Endothelial cell of umbilical vein (primary cell): ENCODE results near the gene LMAN1L. TPM values are rescaled to one million over a fixed set of nuclear protein-coding genes. Genes with fewer than 3 reads are reported as not detected.

Experiments used
- BruUV-seq: library from RNA; stranded (reverse); fragments of 400-500 nt; replicated peaks from 2 replicates; lab custom pipeline; 2021; lab: Mats Ljungman, UMichigan
- CTCF ChIA-PET: fragments of 300-600, 350-600 bp; sonication (Branson Sonifier 250); formaldehyde crosslinking; loops from one replicate; lab custom pipeline; 2021; ENCODE audit warnings: antibody characterized with exemption, inconsistent platforms; lab: Charles Lee
- POLR2A ChIA-PET: fragments of 300-600, 350-600 bp; sonication (Branson Sonifier 250); formaldehyde crosslinking; loops from one replicate; lab custom pipeline; 2021; ENCODE audit warnings: antibody characterized with exemption, inconsistent platforms; lab: Charles Lee
- DNase-seq: peaks from one replicate; pipeline ENCODE4 v3.0.0-alpha.2; 2011; ENCODE audit warnings: low read depth, low spot score
- FAIRE-seq: peaks from 2 replicates; lab custom pipeline; 2011; peaks lifted over from hg19 to GRCh38; lab: Jason Lieb, UNC
- H2AFZ ChIP-seq: 2 replicates; pipeline ENCODE4 v1.6.0; 2012; ENCODE audit warnings: low read depth, low read length, control low read depth, inconsistent platforms
- H3K27ac ChIP-seq: 2 replicates; pipeline ENCODE4 v1.5.1; 2011; ENCODE audit warnings: low read depth, mild to moderate bottlenecking, control low read depth, low read length, moderate library complexity; ENCODE audit not compliant: insufficient read depth
- H3K27me3 ChIP-seq, 2 experiments: 2 replicates each; pipeline versions ENCODE4 v1.6.0 to v1.6.1; 2011; ENCODE audit warnings: low read length in 2 of 2, mixed read lengths in 1 of 2; ENCODE audit not compliant: control insufficient read depth in 2 of 2, insufficient read depth in 2 of 2
- H3K36me3 ChIP-seq, 2 experiments: 2 replicates in 1 of 2; 3 replicates in 1 of 2; pipeline ENCODE4 v1.5.1; 2011; ENCODE audit warnings: low read length in 2 of 2, mild to moderate bottlenecking in 1 of 2, moderate library complexity in 1 of 2; ENCODE audit not compliant: control insufficient read depth in 2 of 2, insufficient read depth in 2 of 2; ENCODE audit errors: extremely low read depth in 1 of 2
- H3K4me1 ChIP-seq: 3 replicates; pipeline ENCODE4 v1.5.1; 2011; ENCODE audit warnings: mild to moderate bottlenecking, low read length; ENCODE audit not compliant: control insufficient read depth, insufficient read depth; ENCODE audit errors: extremely low read depth
- H3K4me2 ChIP-seq: 2 replicates; pipeline ENCODE4 v1.6.1; 2011; ENCODE audit warnings: low read length, control low read depth, mixed read lengths; ENCODE audit not compliant: insufficient read depth
- H3K4me3 ChIP-seq, 3 experiments: fragments of 200-600 bp in 1 of 3; sonication (generic), shearing (Covaris generic) in 1 of 3; replicated peaks in 1 of 3; 2 replicates each; pipeline ENCODE4 v1.5.1; 2011 to 2016; ENCODE audit warnings: control low read depth in 3 of 3, low read length in 3 of 3, mild to moderate bottlenecking in 2 of 3, inconsistent platforms in 1 of 3, low read depth in 1 of 3, moderate library complexity in 1 of 3; ENCODE audit not compliant: insufficient read depth in 1 of 3
- H3K79me2 ChIP-seq: 2 replicates; pipeline ENCODE4 v1.6.0; 2012; ENCODE audit warnings: low read length, inconsistent platforms; ENCODE audit not compliant: control insufficient read depth, insufficient read depth
- H3K9ac ChIP-seq: replicated peaks from 2 replicates; pipeline ENCODE3; 2011; ENCODE audit warnings: low read length, control low read depth; ENCODE audit not compliant: insufficient read depth; ENCODE audit errors: extremely low read depth
- H3K9me1 ChIP-seq: replicated peaks from 3 replicates; pipeline ENCODE4 v1.6.0; 2011; ENCODE audit warnings: mild to moderate bottlenecking, low read length; ENCODE audit not compliant: control insufficient read depth, insufficient read depth; ENCODE audit errors: extremely low read depth
- H3K9me3 ChIP-seq: replicated peaks from 2 replicates; pipeline ENCODE4 v1.5.1; 2012; ENCODE audit warnings: low read length, inconsistent platforms; ENCODE audit not compliant: control insufficient read depth, insufficient read depth
- H4K20me1 ChIP-seq: replicated peaks from 2 replicates; pipeline ENCODE3; 2011; ENCODE audit warnings: mild to moderate bottlenecking, low read length; ENCODE audit not compliant: control insufficient read depth, insufficient read depth; ENCODE audit errors: extremely low read depth
- CTCF ChIP-seq, 2 donors: IDR thresholded peaks; 1 replicate in 1 of 2; 2 replicates in 1 of 2; pipeline ENCODE4 v1.5.1; 2011; ENCODE audit warnings: low read length in 2 of 2, mild to moderate bottlenecking in 2 of 2, moderate library complexity in 2 of 2, control low read depth in 1 of 2, inconsistent platforms in 1 of 2, low read depth in 1 of 2; ENCODE audit not compliant: insufficient read depth in 1 of 2; ENCODE audit errors: extremely low read depth in 1 of 2
- EZH2 ChIP-seq: IDR thresholded peaks from 2 replicates; pipeline ENCODE4 v1.6.1; 2012; ENCODE audit warnings: borderline replicate concordance, low read depth, mild to moderate bottlenecking, moderate library complexity, low read length, inconsistent platforms; ENCODE audit not compliant: severe bottlenecking
- FOS ChIP-seq: IDR thresholded peaks from 2 replicates; pipeline ENCODE4 v1.6.1; 2011; ENCODE audit warnings: mild to moderate bottlenecking, low read length, moderate library complexity, borderline replicate concordance; ENCODE audit not compliant: insufficient read depth
- GATA2 ChIP-seq: IDR thresholded peaks from 2 replicates; pipeline ENCODE4 v1.7.0; 2011; ENCODE audit warnings: low read depth, mild to moderate bottlenecking, moderate library complexity, mixed read lengths, low read length; ENCODE audit not compliant: insufficient read length, insufficient read depth
- JUN ChIP-seq: IDR thresholded peaks from 2 replicates; pipeline ENCODE4 v1.6.1; 2011; ENCODE audit warnings: borderline replicate concordance, low read depth; ENCODE audit not compliant: insufficient read length, insufficient read depth
- MAX ChIP-seq: IDR thresholded peaks from 2 replicates; pipeline ENCODE4 v1.6.1; 2011; ENCODE audit not compliant: insufficient read depth, insufficient read length
- MYC ChIP-seq: IDR thresholded peaks from one replicate; pipeline ENCODE4 v1.6.1; 2011; ENCODE audit warnings: mild to moderate bottlenecking, low read depth, low read length
- POLR2A ChIP-seq: IDR thresholded peaks from 2 replicates; pipeline ENCODE4 v1.6.1; 2012; ENCODE audit warnings: low read depth, mild to moderate bottlenecking, control low read depth, low read length
- POLR2AphosphoS5 ChIP-seq: IDR thresholded peaks from 2 replicates; pipeline ENCODE4 v1.6.1; 2012; ENCODE audit warnings: low read depth, mild to moderate bottlenecking, control low read depth, low read length, moderate library complexity; ENCODE audit not compliant: insufficient read depth
- dilution Hi-C: fragments of 300-500 bp; cut with MboI; formaldehyde crosslinking; loops from one replicate; pipeline ENCODE4 v1.15.0; 2019; ENCODE audit warnings: low sequenced_read_pairs; ENCODE audit not compliant: extremely low pct_ligation_motif_present
- intact Hi-C: fragments of 100-400 bp; cut with micrococcal nuclease; formaldehyde crosslinking; loops from one replicate; pipeline ENCODE4 v1.10.0; 2022
- polyA plus RNA-seq, 4 experiments: library from polyadenylated mRNA; depleted of rRNA in 3 of 4; stranded (reverse) in 3 of 4; unstranded in 1 of 4; fragments of >200 nt; gene quantifications; 2 replicates each; pipeline versions ENCODE4 v1.2.1 to v1.2.3, GENCODE V29; 2011 to 2012; ENCODE audit warnings: missing spikeins in 1 of 4
- total RNA-seq: library from RNA; stranded (reverse); gene quantifications from 2 replicates; pipeline ENCODE4 v1.2.3, GENCODE V29; 2021

LMAN1L gene
- total and polyA plus RNA-seq, 2 donors (not counting 3 experiments of a cell fraction or from before 2014, with no cell fraction given): not detected

GRCh38 chr15:74838137-74838516, 25.5 kb downstream of the LMAN1L start:
- no peaks in the 10 kb centered on the region for H3K9me1 ChIP-seq
- no peak for FAIRE-seq
- H3K79me2 ChIP-seq: peaks cover 2% of the 10 kb centered on the region
- CTCF ChIA-PET: interaction anchor here (0.6 to 1.5 kb wide), 3 partner anchors 63 to 113 kb away, joined by 3 to 5 read pairs (median 4); no protein-coding TSS in a partner anchor
- H3K9ac ChIP-seq: no peak overlapping the region
- TF ChIP-seq JUN (no peak), POLR2AphosphoS5 (no peak), MAX (no peak), FOS (no peak)
- H3K9me3 ChIP-seq: no peaks in the 10 kb centered on the region
- H4K20me1 ChIP-seq: no peaks in the 10 kb centered on the region
- no peak overlapping the region for H3K4me3 ChIP-seq
- dilution Hi-C loops: no loop called here
- no peak overlapping the region for H3K27ac ChIP-seq
- peaks cover 3% of the 10 kb centered on the region for H3K4me1 ChIP-seq
- BruUV-seq: no TSS peak
- DNase-seq: no peak
- no peak overlapping the region for H2AFZ ChIP-seq
- H3K36me3 ChIP-seq: peaks cover 0 to 8% of the 10 kb centered on the region in 2 experiments
- POLR2A ChIA-PET: no interaction called here
- no peak overlapping the region for H3K4me2 ChIP-seq
- no peaks in the 10 kb centered on the region for H3K27me3 ChIP-seq
- intact Hi-C loops: no loop called here

GRCh38 chr15:74838746-74839525, 26.3 kb downstream of the LMAN1L start:
- intact Hi-C loops (no loop called here), dilution Hi-C loops (no loop called here)
- BruUV-seq: no TSS peak
- ChIA-PET POLR2A (no interaction called here), CTCF (interaction anchor here (1.2 to 1.5 kb wide), 2 partner anchors 63 to 112 kb away, joined by 3 to 5 read pairs; no protein-coding TSS in a partner anchor)
- H3K4me2 ChIP-seq: no peak overlapping the region
- H3K27ac ChIP-seq: no peak overlapping the region
- peaks cover 2% of the 10 kb centered on the region for H3K79me2 ChIP-seq
- no peaks in the 10 kb centered on the region for H4K20me1 ChIP-seq
- peaks cover 0 to 8% of the 10 kb centered on the region in 2 experiments for H3K36me3 ChIP-seq
- no peak overlapping the region for H3K9ac ChIP-seq
- FAIRE-seq: no peak
- no peaks in the 10 kb centered on the region for H3K9me1 ChIP-seq
- no peak for TF ChIP-seq FOS
- TF ChIP-seq CTCF (IDR thresholded peaks at IDR 0.05; ENCODE audit: extremely low read depth in 1 of 2, insufficient read depth in 1 of 2, low read depth in 1 of 2, low read length in 2 of 2): no peak
- TF ChIP-seq GATA2: no peak
- no peak for TF ChIP-seq MAX
- no peak for TF ChIP-seq POLR2A
- no peak for TF ChIP-seq EZH2
- no peak for TF ChIP-seq POLR2AphosphoS5
- TF ChIP-seq JUN: no peak
- TF ChIP-seq MYC: no peak
- H2AFZ ChIP-seq: no peak overlapping the region
- no peak for DNase-seq
- H3K27me3 ChIP-seq: no peaks in the 10 kb centered on the region
- H3K4me3 ChIP-seq: no peak overlapping the region
- peaks cover 10% of the 10 kb centered on the region for H3K4me1 ChIP-seq
- no peaks in the 10 kb centered on the region for H3K9me3 ChIP-seq
